ENCODE measurements around the gene CCBE1. TPM values are rescaled to one million over a fixed set of nuclear protein-coding genes. Genes with fewer than 3 reads are reported as not detected.

The CCBE1 gene
- total RNA-seq, 1 experiment from 2014 or later: 28.9 TPM

- Mint-ChIP-seq H3K4me3 (ENCODE audit: unreplicated experiment) (no peak overlapping the region), H3K9me3 (ENCODE audit: unreplicated experiment) (no peaks in the 10 kb centered on the region), H3K4me1 (ENCODE audit: insufficient read depth, unreplicated experiment) (peaks cover 5% of the 10 kb centered on the region), H3K27ac (ENCODE audit: low read depth, unreplicated experiment) (no peak overlapping the region), H3K27me3 (ENCODE audit: insufficient read depth, unreplicated experiment) (no peaks in the 10 kb centered on the region), H3K36me3 (ENCODE audit: insufficient read depth, unreplicated experiment) (peaks cover 18% of the 10 kb centered on the region)
- ChIA-PET POLR2A (no interaction called here), CTCF (interaction anchor here (0.6 kb wide), 2 partner anchors 26 to 577 kb away, joined by 3 to 4 read pairs; no protein-coding TSS in a partner anchor)
- no peak for TF ChIP-seq CTCF (IDR thresholded peaks at IDR 0.05; ENCODE audit: unreplicated experiment)
- no peak for DNase-seq (ENCODE audit: unreplicated experiment)
- no TSS peak for BruUV-seq (replicated peaks)
- intact Hi-C loops (cut with micrococcal nuclease): no loop called here
Observed at GRCh38 chr18:59432803-59433597, 264.2 kb downstream of the CCBE1 start.

- Mint-ChIP-seq H3K4me1 (ENCODE audit: insufficient read depth, unreplicated experiment) (peaks cover 5% of the 10 kb centered on the region), H3K9me3 (ENCODE audit: unreplicated experiment) (no peaks in the 10 kb centered on the region), H3K27ac (ENCODE audit: low read depth, unreplicated experiment) (no peak overlapping the region), H3K4me3 (ENCODE audit: unreplicated experiment) (no peak overlapping the region), H3K36me3 (ENCODE audit: insufficient read depth, unreplicated experiment) (peaks cover 12% of the 10 kb centered on the region), H3K27me3 (ENCODE audit: insufficient read depth, unreplicated experiment) (no peaks in the 10 kb centered on the region)
- POLR2A ChIA-PET: no interaction called here
- TF ChIP-seq CTCF (IDR thresholded peaks at IDR 0.05; ENCODE audit: unreplicated experiment): no peak
- no TSS peak for BruUV-seq (replicated peaks)
- intact Hi-C loops (cut with micrococcal nuclease): no loop called here
- CTCF ChIA-PET: interaction anchor here (0.5 to 1.9 kb wide), 3 partner anchors 17 to 361 kb away, joined by 3 to 8 read pairs (median 3); no protein-coding TSS in a partner anchor
- DNase-seq (ENCODE audit: unreplicated experiment): no peak
Observed at GRCh38 chr18:59431131-59431530, 266.1 kb downstream of the CCBE1 start.

GRCh38 chr18:59429608-59430007 lies 267.6 kb downstream of the CCBE1 start:
- BruUV-seq (replicated peaks): no TSS peak
- Mint-ChIP-seq H3K27ac (ENCODE audit: low read depth, unreplicated experiment) (no peak overlapping the region), H3K4me1 (ENCODE audit: insufficient read depth, unreplicated experiment) (peaks cover 5% of the 10 kb centered on the region), H3K27me3 (ENCODE audit: insufficient read depth, unreplicated experiment) (no peaks in the 10 kb centered on the region), H3K36me3 (ENCODE audit: insufficient read depth, unreplicated experiment) (peaks cover 12% of the 10 kb centered on the region), H3K9me3 (ENCODE audit: unreplicated experiment) (no peaks in the 10 kb centered on the region), H3K4me3 (ENCODE audit: unreplicated experiment) (no peak overlapping the region)
- intact Hi-C loops (cut with micrococcal nuclease): no loop called here
- ChIA-PET CTCF (interaction anchor here (1.5 to 1.9 kb wide), 2 partner anchors 18 to 27 kb away, joined by 3 to 8 read pairs; no protein-coding TSS in a partner anchor), POLR2A (interaction anchor here (0.6 to 1.0 kb wide), 2 partner anchors 12 to 127 kb away, joined by 3 to 4 read pairs; no protein-coding TSS in a partner anchor)
- no peak for TF ChIP-seq CTCF (IDR thresholded peaks at IDR 0.05; ENCODE audit: unreplicated experiment)
- no peak for DNase-seq (ENCODE audit: unreplicated experiment)

GRCh38 chr18:59428018-59428417 lies 269.2 kb downstream of the CCBE1 start:
- no peak for TF ChIP-seq CTCF (IDR thresholded peaks at IDR 0.05; ENCODE audit: unreplicated experiment)
- Mint-ChIP-seq H3K9me3 (ENCODE audit: unreplicated experiment) (no peaks in the 10 kb centered on the region), H3K4me3 (ENCODE audit: unreplicated experiment) (no peak overlapping the region), H3K36me3 (ENCODE audit: insufficient read depth, unreplicated experiment) (peaks cover under 1% of the 10 kb centered on the region), H3K27ac (ENCODE audit: low read depth, unreplicated experiment) (no peak overlapping the region), H3K27me3 (ENCODE audit: insufficient read depth, unreplicated experiment) (peaks cover 3% of the 10 kb centered on the region), H3K4me1 (ENCODE audit: insufficient read depth, unreplicated experiment) (peaks cover under 1% of the 10 kb centered on the region)
- intact Hi-C loops (cut with micrococcal nuclease): no loop called here
- ChIA-PET CTCF (interaction anchor here (1.5 kb wide), 1 partner anchor 25 kb away, joined by 3 read pairs; no protein-coding TSS in a partner anchor), POLR2A (no interaction called here)
- BruUV-seq (replicated peaks): no TSS peak
- no peak for DNase-seq (ENCODE audit: unreplicated experiment)
